D341Med (cell line): Measurements from ENCODE around the gene RCAN2.
"Not testable (repeated sequence)": the region's sequence is repeated elsewhere in the genome, so short reads cannot be mapped to it uniquely, and the experiment has no call there.

Source experiments
- DNase-seq: peaks from one replicate; pipeline ENCODE4 v3.0.0; 2012; ENCODE audit warnings: low spot score

RCAN2 gene

DNA sequence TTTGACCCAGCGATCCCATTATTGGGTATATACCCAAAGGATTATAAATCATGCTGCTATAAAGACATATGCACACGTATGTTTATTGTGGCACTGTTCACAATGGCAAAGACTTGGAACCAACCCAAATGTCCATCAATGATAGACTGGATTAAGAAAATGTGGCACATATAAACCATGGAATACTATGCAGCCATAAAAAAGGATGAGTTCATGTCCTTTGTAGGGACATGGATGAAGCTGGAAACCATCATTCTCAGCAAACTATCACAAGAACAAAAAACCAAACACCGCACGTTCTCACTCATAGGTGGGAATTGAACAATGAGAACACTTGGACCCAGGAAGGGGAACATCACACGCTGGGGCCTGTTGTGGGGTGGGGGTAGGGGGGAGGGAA is 103.5 kb downstream of the RCAN2 start:
- not testable (repeated sequence) for DNase-seq

DNA sequence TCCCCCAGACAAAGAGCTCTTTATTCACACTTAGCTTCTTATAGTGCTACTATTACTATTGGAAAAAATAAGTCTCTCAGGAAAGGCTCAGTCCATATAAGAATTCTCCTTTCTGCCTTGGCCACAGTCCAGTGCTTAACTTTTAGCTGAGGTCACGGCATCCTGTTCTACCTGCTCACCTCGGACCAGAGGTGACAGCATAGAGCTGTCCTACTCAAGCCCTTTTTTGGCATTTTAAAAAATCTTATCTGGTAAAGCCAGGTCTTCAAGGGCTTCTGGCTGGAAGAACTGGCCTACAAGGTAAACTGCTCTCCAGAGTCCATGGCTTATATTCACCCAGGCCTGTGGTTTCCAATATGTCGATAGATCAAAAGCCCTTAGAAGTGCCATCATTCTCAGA is 109.7 kb downstream of the RCAN2 start:
- DNase-seq: no peak

DNA sequence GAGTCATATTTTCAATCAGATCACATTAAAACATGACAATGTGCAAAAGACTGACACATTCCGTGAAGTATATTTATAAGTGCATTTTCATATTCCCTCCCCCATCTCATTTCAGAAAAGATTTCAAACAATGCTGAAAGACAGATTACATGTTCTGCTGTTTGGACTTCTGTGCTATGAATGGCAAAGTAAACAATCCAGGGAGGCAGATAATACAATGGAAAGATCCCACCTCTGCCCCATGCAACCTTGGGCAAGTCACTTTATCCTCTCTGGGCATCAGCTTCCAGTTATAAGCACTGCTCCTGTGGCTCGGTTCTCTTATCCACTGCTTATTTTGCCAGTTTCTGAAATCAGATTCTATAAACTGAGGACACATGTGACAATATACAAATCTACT is 110.2 kb downstream of the RCAN2 start:
- DNase-seq: no peak

DNA sequence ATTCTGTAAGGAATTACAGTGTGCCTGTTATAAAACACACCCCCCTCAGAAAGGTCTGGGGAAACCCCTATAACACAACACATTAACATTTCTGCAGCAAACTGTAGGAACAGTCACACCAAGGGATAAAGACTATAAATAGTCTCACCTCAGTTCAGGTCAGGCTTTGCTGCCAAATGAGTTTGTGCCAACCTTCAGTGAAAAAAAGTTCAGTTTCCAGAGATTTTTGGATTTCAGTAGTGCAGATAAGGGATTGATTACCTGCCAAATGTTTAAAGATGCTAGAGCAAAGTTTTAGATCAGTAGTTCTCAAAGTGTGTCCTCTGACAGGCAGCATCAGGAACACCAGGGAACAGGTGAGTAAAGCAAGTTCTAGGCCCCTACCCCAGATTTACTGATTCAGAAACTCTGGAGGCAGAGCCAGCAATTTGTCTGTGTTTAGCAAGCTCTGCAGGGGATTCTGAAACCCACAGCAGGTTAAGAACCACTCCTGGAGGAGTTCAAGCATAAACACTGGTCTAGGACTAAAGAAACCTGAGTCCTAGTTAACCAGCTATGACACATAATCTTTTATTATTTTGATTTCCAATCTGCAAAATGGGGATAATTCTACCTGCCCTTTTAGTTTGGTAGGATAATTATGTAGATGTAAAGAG is 111.0 kb downstream of the RCAN2 start:
- no peak for DNase-seq

DNA sequence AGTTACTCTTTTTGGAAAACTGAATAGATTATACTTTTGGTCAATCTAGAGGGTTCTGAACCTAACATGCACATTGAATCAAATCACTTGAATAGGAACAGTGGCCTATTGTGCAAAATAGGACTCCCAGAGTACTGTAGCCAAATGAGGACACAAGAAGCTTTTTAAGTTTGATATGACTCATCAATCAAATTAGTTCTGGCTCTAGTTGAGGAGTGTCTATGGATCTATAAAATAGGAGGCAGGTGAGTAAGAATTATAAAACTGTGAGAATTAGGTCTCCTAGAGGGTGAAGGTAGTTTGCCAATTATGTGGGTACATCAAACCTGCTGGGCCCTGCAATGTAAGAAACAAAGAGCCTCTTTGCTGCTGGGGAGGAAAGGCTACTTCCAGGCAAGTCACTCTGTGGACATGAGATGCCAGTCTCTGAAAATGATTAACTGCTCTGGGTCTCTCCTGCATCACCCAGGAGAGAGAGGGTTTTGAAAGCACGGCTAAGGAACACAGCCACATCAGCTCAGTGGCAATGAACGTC is 112.3 kb downstream of the RCAN2 start:
- DNase-seq: no peak

DNA sequence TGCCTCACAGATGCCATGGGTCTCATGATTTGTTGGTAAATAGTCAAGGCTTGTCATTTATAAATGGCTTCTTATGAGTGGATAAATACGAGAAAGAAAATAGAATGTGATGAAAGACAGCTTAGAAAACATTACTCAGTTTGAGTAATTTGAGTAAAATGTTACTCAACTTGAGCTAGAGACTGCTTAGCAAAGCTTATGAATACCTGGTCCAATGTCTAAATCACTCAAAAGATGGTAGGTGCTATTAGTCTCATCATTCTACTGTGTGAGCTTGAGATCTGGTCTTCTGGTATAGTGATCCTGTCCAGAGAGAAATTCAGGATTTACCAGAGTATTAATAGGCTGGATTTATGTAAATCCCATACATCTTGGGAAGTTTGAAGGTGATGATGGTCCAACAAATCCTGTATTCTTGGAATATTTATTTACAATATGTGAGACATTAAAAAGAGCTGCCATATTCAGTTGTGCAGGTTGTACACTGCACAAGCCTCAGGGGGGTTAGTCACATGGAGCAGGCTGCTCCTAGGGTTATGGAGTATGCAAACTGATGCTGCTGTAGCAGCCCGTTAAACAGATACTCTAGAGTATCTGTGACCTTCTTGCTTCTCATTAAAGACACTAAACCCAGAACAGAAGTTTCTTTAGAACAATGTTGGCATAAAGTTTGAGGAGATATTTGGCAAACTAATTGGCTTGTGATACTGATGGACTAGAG is 112.9 kb downstream of the RCAN2 start:
- no peak for DNase-seq

DNA sequence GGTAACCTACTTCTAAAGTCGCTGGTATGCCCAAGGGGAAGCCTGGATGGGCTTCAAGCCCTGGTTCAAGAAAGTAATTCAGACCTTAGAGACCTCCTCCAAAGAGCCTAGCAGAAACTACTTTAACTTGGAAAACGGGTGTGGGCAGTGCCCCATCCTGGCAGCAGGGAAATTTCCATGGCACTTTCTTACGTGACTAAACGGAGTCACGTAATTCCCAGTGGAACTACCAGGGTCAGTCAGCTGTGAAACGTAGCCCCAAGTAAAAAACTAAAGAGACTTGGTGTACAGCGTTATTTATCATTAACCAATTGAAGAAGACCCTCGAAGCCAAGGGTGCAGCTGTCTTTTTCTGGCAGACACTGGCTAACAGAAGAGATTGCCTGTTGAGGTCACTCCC is 114.0 kb downstream of the RCAN2 start:
- DNase-seq: no peak

DNA sequence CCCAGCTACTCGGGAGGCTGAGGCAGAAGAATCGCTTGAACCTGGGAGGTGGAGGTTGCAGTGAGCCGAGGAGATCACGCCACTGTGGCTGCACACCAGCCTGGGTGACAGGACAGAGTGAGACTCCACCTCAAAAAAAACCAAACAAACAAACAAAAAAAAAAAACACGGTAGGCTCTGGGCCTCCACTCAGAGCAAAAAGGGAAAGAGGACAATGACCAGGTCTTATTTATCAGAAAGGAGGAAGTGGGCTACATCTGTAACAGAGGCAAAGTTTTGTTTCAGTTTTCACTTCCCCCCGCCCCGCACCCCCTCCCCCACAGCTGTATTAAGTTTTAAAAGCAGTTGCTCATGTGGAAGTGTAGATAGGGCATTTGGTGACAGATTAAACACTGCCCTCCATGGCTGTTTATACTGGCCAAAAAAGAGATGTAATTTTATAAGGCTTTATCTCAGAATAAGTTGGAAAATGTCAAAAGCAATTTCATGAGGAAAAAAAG is 114.6 kb downstream of the RCAN2 start:
- DNase-seq: no peak

DNA sequence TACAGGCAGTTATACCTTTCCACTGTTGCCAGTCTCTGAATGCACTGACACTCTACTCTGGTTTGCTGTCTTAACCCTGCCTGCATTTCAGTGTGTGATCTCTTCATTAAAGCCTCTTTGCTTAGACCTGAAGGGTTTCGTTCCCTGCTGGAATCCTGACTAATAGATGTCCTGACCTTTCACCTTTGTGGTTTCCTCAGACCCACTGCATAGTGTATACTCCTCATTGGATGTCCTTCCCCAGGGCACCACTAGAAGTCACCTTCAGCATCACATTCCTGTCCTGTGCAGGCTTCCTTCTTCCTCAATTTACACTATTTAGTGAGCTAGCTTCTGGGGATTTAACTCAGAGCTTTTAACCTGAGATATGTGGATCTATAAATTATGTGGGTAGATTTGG is 120.6 kb downstream of the RCAN2 start:
- DNase-seq: no peak

DNA sequence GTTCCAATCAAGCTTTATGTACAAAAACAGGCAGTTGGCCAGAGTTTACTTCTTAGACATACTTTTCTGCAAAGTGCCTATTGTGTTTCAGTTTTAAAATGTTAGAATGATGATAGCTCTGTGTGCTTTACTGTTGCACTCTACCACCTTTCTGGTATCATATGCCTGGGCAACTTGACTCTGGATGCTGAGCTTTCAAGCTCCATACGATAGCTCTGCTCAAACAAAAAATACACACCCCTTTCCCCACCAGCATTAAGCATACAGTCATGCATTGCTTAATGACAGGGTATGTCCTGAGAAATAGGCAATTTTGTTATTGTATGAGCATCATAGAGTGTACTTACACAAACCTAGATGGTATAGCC is 123.1 kb downstream of the RCAN2 start:
- DNase-seq: no peak

DNA sequence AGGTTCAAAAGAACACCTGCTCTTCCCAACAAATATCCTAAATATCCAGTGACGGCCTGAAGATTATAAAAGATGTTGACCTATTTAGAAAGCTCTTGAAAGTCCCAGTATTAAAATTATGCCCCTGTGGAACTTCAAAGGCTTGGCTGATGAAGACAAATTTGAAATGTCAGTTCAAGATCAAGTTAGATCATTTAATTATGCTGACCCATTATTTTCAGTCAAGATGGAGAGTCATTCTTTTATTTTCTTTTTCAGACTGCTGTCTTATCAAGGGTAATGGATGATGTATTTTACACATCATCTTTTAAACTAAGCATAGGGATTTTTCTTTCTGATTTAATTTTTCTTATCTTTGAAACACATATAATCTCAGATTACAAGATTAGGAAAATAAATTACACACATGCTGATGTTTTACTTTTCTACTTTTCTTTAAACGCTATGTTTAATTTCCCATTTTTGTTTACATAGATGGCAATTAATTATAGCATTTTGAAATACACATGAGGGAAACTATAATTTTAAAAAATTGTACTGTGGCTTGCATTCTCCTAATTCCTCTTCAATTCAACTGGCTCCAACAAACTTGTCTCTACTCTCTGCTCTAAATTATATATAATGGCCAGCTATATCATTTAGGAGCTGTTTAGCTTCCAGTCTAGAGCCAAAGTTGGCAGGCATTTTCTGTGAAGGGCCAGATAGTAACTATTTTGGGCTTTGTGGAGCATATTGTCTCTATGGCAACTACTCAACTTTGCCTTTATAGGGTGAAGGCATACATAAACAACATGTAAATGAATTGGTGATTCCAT is 123.7 kb downstream of the RCAN2 start:
- no peak for DNase-seq

DNA sequence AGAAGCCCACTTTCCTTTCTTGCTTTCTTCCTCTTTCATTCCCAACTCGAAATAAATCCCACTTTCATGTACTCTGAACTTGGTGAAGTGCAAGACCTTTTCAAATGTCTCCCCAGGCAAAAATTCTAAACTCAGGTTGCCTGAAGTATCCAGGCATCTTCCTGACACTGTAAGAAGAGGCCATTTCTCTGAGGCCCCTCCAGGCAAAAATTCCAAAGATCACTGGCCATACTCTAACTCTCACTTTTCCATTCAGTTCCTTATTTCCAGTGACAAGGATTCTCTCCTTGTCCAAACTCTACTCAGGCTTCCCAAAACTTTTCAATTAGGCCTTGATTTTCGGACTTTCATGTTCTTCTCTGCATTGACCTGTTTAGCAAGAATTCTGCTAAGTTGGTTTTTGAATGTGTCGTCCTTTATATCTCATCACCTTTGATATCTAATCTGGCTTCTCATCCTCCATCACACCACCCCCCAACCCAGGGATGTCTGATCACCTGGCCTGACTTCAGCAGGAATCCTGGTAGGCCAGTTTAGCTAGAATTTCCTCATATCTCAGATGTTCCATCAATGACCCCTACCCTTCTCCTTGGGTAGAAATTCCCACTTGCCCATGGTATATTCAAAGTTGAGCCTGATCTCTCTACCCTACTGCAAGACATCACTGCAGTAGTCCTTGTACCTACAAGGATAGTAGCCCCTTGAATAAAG is 124.9 kb downstream of the RCAN2 start:
- DNase-seq: no peak

DNA sequence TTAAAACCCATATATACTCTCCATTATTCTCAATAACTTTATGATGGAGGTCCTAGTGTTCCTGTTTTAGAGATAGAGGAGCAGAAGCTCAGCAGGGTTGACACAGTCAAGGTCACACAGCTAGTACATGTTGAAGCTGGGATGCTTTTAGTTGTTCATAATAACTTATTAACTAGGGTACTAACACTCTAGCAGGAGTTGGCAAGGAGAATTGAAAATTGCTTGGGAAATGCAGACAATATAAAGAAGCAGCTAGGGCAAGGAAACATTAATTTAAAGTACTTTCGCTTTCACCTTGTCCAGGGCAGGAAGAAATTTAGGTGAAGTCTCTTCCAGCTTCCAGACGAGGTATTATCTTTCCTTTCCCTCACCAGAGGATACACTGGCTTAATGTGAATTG is 133.7 kb downstream of the RCAN2 start:
- DNase-seq: no peak

DNA sequence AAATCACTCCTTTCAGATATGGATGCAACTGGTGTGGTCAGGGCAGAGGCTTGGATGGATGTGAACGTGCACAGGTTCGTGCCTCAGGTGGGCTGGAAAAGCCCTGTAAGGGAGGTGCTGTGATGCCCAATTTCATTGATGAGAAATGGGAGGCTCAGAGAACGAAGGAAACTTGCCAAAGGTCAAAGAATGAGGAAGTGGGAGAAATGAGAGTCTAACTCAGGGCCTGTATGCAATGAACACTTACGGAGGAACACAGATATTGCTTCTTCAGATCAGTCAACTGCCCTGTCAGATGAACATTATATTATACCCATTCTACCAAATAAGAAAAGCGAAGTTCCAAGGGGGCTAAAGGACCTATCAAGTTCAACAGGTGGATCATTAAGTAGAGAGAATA is 134.7 kb downstream of the RCAN2 start:
- no peak for DNase-seq

DNA sequence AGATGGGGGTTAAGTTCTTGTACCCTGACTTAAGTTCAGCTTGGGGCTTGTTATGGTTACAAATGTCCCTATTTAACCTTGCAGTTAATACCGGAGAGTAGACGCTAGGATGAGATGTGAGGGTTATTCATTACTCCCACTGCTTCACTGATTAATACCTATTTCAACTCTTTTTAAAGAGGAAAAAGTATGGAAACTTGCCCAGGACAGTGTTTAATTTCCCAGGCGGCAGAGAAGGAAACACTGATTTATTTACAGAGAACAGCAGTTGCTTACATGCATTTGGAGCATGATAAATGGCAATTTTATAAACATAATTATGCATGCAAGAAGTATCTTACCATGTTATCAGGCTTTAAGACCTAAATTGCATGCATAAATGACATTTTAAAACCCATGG is 137.7 kb downstream of the RCAN2 start:
- DNase-seq: no peak

DNA sequence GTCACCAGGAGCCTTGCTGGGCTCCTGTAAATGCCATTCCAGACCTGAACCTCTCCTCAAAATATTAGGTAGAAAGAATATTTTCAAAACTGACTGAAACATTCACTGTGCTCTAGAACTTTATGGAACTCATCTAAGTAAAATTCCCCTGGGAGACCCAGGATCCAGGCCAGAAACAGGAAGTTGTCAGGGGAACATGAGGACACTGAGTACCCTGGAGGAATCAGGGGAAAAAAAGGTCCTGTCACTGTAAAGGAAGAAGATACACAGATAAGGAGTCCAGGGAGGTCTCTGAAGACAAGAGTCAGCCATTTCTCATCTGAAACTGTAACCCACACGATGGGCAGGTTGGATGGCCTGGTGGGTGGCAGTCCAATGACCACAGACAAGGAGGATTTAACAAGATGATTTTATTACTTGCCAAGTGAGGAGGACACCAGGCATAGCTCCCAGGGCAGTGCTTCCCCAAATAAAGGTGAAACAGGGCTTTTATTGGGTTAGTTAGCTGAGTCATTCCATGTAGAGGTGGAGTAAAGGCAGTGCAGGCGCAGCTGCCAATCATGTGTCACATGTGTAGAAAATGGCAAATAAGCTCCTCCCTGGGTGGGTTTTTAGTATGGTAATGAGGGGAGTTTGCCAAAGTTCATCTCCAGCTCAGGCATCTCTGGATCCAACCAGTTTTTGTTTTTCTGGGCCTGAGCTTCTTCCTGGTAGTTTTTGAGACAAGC is 138.5 kb downstream of the RCAN2 start:
- no peak for DNase-seq

DNA sequence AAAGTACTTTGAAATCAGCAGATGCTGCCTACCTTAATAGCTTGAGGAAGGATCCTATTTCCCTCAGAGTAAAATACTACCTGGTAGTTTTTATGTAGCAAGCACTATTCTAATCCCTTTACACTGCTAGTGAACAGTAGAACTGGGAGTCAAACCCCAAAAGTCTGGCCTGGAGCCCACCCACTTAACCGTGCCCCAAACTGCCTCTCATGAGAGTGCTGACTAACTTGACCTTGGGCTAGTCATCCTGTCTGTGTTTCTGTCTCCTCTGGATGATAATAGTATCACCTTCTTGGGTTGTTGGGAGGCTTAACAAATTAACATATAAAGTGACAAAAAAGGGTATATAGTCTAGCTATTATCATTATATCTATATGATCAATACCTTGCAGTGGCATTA is 140.5 kb downstream of the RCAN2 start:
- DNase-seq: no peak

DNA sequence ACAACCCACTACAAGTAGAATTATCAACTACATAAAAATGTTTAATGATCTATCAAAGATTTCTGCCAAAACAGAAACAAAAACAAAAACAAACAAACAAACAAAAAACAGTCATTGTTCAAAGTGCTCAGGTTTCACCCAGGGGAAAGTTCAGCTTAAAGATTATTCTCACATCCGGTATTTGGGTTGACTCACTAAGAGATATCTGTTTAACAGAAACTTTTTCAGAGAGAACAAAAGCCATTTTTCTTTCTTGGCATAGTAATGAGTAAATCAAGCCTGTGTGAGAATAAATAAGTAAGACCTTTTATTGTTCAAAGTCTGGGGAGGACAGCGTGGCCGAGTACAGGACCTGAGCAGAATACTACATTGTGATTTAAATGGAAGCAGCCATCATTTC is 143.6 kb downstream of the RCAN2 start:
- no peak for DNase-seq

DNA sequence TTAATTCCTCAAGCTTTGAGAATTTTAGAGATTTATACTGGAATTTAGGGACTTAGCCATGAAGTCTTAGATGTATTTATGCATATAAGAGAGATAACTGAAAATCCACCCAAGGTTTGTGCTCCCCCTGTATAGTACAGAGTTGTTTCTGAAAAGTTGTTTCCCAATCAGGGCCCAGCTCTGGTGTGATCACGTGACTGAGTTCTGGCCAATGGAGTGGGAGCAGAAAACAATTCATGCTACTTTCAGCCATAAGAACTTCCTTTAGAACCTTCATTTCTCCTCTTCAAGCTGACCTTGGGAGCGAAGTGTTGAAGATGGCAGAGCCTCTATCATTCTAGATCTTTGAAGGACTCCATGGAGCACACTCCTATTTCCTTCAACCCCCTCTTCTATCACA is 151.0 kb downstream of the RCAN2 start:
- no peak for DNase-seq

DNA sequence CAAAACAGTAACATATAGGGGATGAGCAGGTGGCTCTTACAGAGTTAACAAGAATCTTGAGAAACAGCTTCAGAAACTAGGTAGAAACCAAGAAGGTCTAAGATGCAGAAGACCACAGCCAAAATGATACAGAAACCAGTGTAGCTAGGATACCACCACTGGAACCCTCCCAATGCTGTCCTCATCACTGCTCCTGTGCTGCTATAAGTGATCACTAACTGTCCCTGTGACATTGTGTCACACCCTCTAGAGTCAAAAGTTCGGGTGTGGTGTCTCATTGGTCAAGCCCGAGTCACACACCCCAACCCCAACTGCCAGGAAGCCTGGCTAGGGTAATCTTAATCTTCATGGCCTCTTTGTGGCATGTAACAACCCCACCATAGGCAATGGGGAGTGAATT is 153.1 kb downstream of the RCAN2 start:
- DNase-seq: no peak

DNA sequence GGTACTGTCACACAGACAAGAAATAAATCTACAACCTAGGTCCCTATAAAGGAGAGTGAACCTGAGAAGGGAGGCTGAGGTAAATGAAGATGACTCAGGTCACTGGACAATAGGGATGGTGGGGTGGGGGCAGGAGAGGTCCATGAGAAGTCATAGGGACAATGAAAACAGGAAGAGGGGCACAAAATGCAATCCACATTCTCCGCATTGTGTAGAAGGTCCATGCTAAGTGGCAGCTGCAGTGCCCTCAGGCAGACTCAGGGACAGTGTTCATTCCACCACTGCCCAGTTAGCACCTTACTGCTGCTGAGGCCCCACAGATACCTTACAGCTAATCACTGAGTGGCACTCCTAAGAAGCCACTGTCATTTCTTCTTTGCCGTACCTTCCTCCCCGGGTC is 156.8 kb downstream of the RCAN2 start:
- DNase-seq: no peak

DNA sequence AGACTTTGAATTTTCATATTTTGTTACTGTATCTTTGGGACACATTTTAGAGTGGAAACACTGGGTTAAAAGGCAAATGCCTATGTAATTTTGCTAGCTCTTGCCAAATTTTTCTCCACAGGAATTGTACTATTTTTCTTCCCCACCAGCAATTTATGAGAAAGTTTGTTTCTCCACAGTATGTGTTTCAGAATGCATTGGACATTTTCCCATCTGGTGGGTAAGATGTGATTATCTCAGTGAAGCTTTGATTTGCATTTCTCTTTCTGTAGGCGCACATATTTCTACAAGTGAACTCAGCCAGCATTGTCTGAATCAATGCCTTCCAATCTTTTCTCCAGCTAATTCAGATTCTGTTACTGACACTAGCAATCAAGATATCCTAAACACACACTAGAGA is 157.8 kb downstream of the RCAN2 start:
- DNase-seq: no peak
